H1 (cell line): ENCODE measurements around the gene KIF26B. TPM values are rescaled to one million over a fixed set of nuclear protein-coding genes. Genes with fewer than 3 reads are reported as not detected.

Source experiments
- CTCF ChIA-PET: fragments of 300-600 bp; sonication (Branson Sonifier 250); formaldehyde crosslinking; loops from one replicate; lab custom pipeline; 2021; ENCODE audit not compliant: partially characterized antibody; lab: Charles Lee
- POLR2A ChIA-PET: fragments of 300-600 bp; sonication (Branson Sonifier 250); formaldehyde crosslinking; loops from one replicate; lab custom pipeline; 2021; ENCODE audit warnings: inconsistent platforms; ENCODE audit not compliant: partially characterized antibody; lab: Charles Lee
- DNase-seq, 2 experiments: peaks; one replicate each; pipeline versions ENCODE4 v3.0.0 to v3.0.0-alpha.2; 2010 to 2022; ENCODE audit warnings: low spot score in 2 of 2, low read depth in 1 of 2, mixed read lengths in 1 of 2
- FAIRE-seq: peaks from 2 replicates; lab custom pipeline; 2011; peaks lifted over from hg19 to GRCh38; lab: Jason Lieb, UNC
- H2AFZ ChIP-seq: 2 replicates; pipeline ENCODE4 v1.8.1; 2012; ENCODE audit warnings: low read length, inconsistent platforms
- H2AK5ac ChIP-seq: 2 replicates; pipeline ENCODE4 v1.6.1; 2013; ENCODE audit warnings: low read depth, low read length
- H2BK120ac ChIP-seq: replicated peaks from 2 replicates; pipeline ENCODE3; 2013; ENCODE audit warnings: low read depth, low read length, inconsistent platforms
- H2BK12ac ChIP-seq: 2 replicates; pipeline ENCODE4 v1.6.1; 2013; ENCODE audit warnings: low read depth, low read length
- H2BK15ac ChIP-seq: 2 replicates; pipeline ENCODE4 v1.6.1; 2013; ENCODE audit warnings: low read length
- H2BK20ac ChIP-seq: 2 replicates; pipeline ENCODE4 v1.6.1; 2013; ENCODE audit warnings: low read length
- H2BK5ac ChIP-seq: 2 replicates; pipeline ENCODE4 v1.6.1; 2013; ENCODE audit warnings: low read depth, low read length
- H3K14ac ChIP-seq: 2 replicates; pipeline ENCODE4 v1.6.1; 2013; ENCODE audit warnings: inconsistent platforms; ENCODE audit not compliant: insufficient read length
- H3K18ac ChIP-seq: 2 replicates; pipeline ENCODE4 v1.6.1; 2013; ENCODE audit warnings: low read length; ENCODE audit errors: extremely low read depth
- H3K23ac ChIP-seq: 2 replicates; pipeline ENCODE4 v1.6.1; 2013; ENCODE audit warnings: inconsistent platforms; ENCODE audit not compliant: insufficient read length
- H3K23me2 ChIP-seq: 2 replicates; pipeline ENCODE4 v1.6.1; 2013; ENCODE audit warnings: low read depth, low read length
- H3K27ac ChIP-seq: 2 replicates; pipeline ENCODE4 v1.6.1; 2011; ENCODE audit warnings: low read depth, low read length, inconsistent platforms
- H3K27me3 ChIP-seq, 4 experiments: replicated peaks in 1 of 4; 1 replicate in 1 of 4; 2 replicates in 3 of 4; pipeline versions ENCODE4 v1.6.1 to v1.8.1; 2011 to 2013; ENCODE audit warnings: low read length in 3 of 4, mild to moderate bottlenecking in 3 of 4, inconsistent platforms in 2 of 4, mixed read lengths in 2 of 4, moderate library complexity in 1 of 4; ENCODE audit not compliant: control insufficient read depth in 3 of 4, insufficient read depth in 3 of 4; ENCODE audit errors: extremely low read depth in 1 of 4
- H3K36me3 ChIP-seq, 4 experiments: 2 replicates each; pipeline versions ENCODE4 v1.6.1 to v1.8.1; 2011 to 2013; ENCODE audit warnings: mild to moderate bottlenecking in 4 of 4, low read length in 3 of 4, moderate library complexity in 2 of 4, control low read depth in 1 of 4, inconsistent platforms in 1 of 4; ENCODE audit not compliant: insufficient read depth in 4 of 4, control insufficient read depth in 2 of 4
- H3K4ac ChIP-seq: replicated peaks from 2 replicates; pipeline ENCODE3; 2013; ENCODE audit warnings: low read length, low read depth, mixed read lengths, inconsistent platforms; ENCODE audit not compliant: insufficient read length
- H3K4me1 ChIP-seq, 4 experiments: replicated peaks in 1 of 4; 1 replicate in 1 of 4; 2 replicates in 3 of 4; pipeline versions ENCODE4 v1.6.1 to v1.8.1; 2011 to 2013; ENCODE audit warnings: low read length in 3 of 4, inconsistent platforms in 2 of 4, mixed read lengths in 1 of 4; ENCODE audit not compliant: insufficient read depth in 4 of 4, control insufficient read depth in 3 of 4
- H3K4me2 ChIP-seq, 2 experiments: 2 replicates each; pipeline versions ENCODE4 v1.6.1 to v1.8.1; 2011 to 2013; ENCODE audit warnings: low read depth in 2 of 2, low read length in 2 of 2, control low read depth in 1 of 2, inconsistent platforms in 1 of 2, mild to moderate bottlenecking in 1 of 2; ENCODE audit not compliant: insufficient read depth in 1 of 2
- H3K4me3 ChIP-seq, 4 experiments: fragments of 200-600, 300-600 bp in 1 of 4; sonication (generic), shearing (Covaris generic), sonication (Bioruptor Twin) in 1 of 4; 2 replicates each; pipeline versions ENCODE4 v1.5.1 to v1.8.1; 2011 to 2016; ENCODE audit warnings: low read length in 4 of 4, low read depth in 3 of 4, control low read depth in 2 of 4, inconsistent platforms in 2 of 4, mild to moderate bottlenecking in 2 of 4, mixed read lengths in 1 of 4, moderate library complexity in 1 of 4; ENCODE audit not compliant: insufficient read depth in 2 of 4; ENCODE audit errors: extremely low read depth in 1 of 4
- H3K56ac ChIP-seq: replicated peaks from 2 replicates; pipeline ENCODE3; 2013; ENCODE audit warnings: low read depth, mild to moderate bottlenecking, mixed read lengths, low read length, inconsistent platforms; ENCODE audit not compliant: insufficient read length
- H3K79me1 ChIP-seq: 2 replicates; pipeline ENCODE4 v1.6.1; 2013; ENCODE audit warnings: low read depth, low read length, control low read depth
- H3K79me2 ChIP-seq, 2 experiments: 2 replicates each; pipeline versions ENCODE4 v1.6.1 to v1.8.1; 2012 to 2013; ENCODE audit warnings: low read length in 2 of 2, mild to moderate bottlenecking in 2 of 2, inconsistent platforms in 1 of 2; ENCODE audit not compliant: insufficient read depth in 2 of 2, control insufficient read depth in 1 of 2
- H3K9ac ChIP-seq, 4 experiments: replicated peaks in 1 of 4; 1 replicate in 1 of 4; 2 replicates in 3 of 4; pipeline versions ENCODE4 v1.6.1 to v1.8.1; 2011 to 2013; ENCODE audit warnings: low read depth in 3 of 4, low read length in 3 of 4, control low read depth in 2 of 4, mild to moderate bottlenecking in 2 of 4, moderate library complexity in 2 of 4, inconsistent platforms in 1 of 4; ENCODE audit errors: extremely low read depth in 1 of 4
- H3K9me3 ChIP-seq, 2 experiments: 2 replicates each; pipeline versions ENCODE4 v1.6.1 to v1.8.1; 2012 to 2013; ENCODE audit warnings: mild to moderate bottlenecking in 2 of 2, moderate library complexity in 2 of 2, control low read depth in 1 of 2, inconsistent platforms in 1 of 2, low read depth in 1 of 2, low read length in 1 of 2, mixed read lengths in 1 of 2; ENCODE audit not compliant: insufficient read depth in 2 of 2
- H4K20me1 ChIP-seq, 2 experiments: replicated peaks in 1 of 2; 2 replicates each; pipeline versions ENCODE3 to v1.8.1; 2011 to 2013; ENCODE audit warnings: inconsistent platforms in 2 of 2, low read length in 2 of 2, mild to moderate bottlenecking in 1 of 2; ENCODE audit not compliant: insufficient read depth in 2 of 2, control insufficient read depth in 1 of 2
- H4K5ac ChIP-seq: 2 replicates; pipeline ENCODE4 v1.6.1; 2013; ENCODE audit warnings: low read length, low read depth, mixed read lengths, inconsistent platforms; ENCODE audit not compliant: insufficient read length
- H4K8ac ChIP-seq: 2 replicates; pipeline ENCODE4 v1.8.0; 2013; ENCODE audit warnings: mild to moderate bottlenecking, moderate library complexity, low read length, inconsistent platforms; ENCODE audit not compliant: insufficient read depth; ENCODE audit errors: extremely low read depth
- H4K91ac ChIP-seq: replicated peaks from 2 replicates; pipeline ENCODE3; 2013; ENCODE audit warnings: low read length, mixed read lengths, inconsistent platforms; ENCODE audit not compliant: insufficient read length
- E2F6 ChIP-seq: IDR thresholded peaks from 2 replicates; pipeline ENCODE4 v1.6.1; 2012; ENCODE audit warnings: inconsistent platforms
- TEAD4 ChIP-seq: IDR thresholded peaks from 2 replicates; pipeline ENCODE4 v1.6.1; 2012; ENCODE audit warnings: low read depth, low read length, inconsistent platforms, mixed read lengths
- WGBS, 2 experiments: shearing (Covaris generic) in 1 of 2; methylation state at CpG; one replicate each; pipeline versions ENCODE4 v1.1.6 to v1.1.7; 2013 to 2015; ENCODE audit warnings: low lambda C conversion rate in 2 of 2, mixed read lengths in 2 of 2, inconsistent platforms in 1 of 2, low coverage in 1 of 2, missing lambda C conversion rate in 1 of 2; ENCODE audit not compliant: insufficient replicate concordance in 2 of 2, insufficient coverage in 1 of 2, insufficient read length in 1 of 2; ENCODE audit errors: extremely low coverage in 1 of 2, missing lambda C conversion rate in 1 of 2; 5-methylcytosine and 5-hydroxymethylcytosine counted together
- polyA plus RNA-seq, 7 experiments: library from polyadenylated mRNA; depleted of rRNA in 3 of 7; stranded (reverse) in 5 of 7; unstranded in 2 of 7; fragments of >200 nt in 5 of 7; fragments of 200-250 nt in 2 of 7; gene quantifications; 1 replicate in 5 of 7; 2 replicates in 1 of 7; 4 replicates in 1 of 7; pipeline versions ENCODE4 v1.2.1 to v1.2.3, GENCODE V29; 2011 to 2013; ENCODE audit warnings: missing spikeins in 2 of 7, mixed read lengths in 2 of 7
- total RNA-seq: library from RNA; stranded (reverse); fragmentation: NEBNext Ultra II Directional; extraction: Animal tissue kit (Norgen Biotek cat#: 25700); gene quantifications from 2 replicates; pipeline ENCODE4 v1.2.1, GENCODE V29; 2021

KIF26B gene
- total and polyA plus RNA-seq, 2 of the 8 experiments (the other 6 are each of a cell fraction or from before 2014, with no cell fraction given): 0.06 to 0.28 TPM

DNA sequence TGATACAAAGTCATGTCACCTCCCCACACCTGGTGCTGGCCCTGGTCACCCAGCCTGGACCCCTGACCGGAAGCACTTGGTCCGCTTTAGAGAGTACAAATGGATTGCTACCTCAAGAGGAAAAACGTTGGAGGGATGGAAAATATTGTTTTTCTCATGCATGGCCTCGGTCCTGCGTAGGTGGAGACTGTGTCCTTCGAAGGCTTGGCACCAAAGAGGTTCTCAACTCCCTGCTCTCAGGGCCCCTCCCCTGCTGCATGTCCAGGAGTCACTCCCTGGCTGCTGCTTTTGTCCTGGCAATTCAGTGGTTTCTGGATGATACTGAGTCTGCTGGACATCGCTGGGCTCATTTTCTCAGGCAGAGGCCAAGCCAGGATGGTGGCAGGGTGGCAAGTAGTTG is 529.8 kb downstream of the KIF26B start:
- POLR2A ChIA-PET: no interaction called here
- DNase-seq: no peak
- TF ChIP-seq E2F6 (no peak), TEAD4 (no peak)

More for the DNA sequence above, 529.8 kb downstream of the KIF26B start:
- Histone ChIP-seq H2BK12ac (no peak overlapping the region), H2BK20ac (no peak overlapping the region), H2BK15ac (no peak overlapping the region), H3K4me3 (no peak overlapping the region), H4K20me1 (no peaks in the 10 kb centered on the region), H2BK120ac (no peak overlapping the region), H3K4me2 (no peak overlapping the region), H3K27me3 (peaks cover 0 to 23% (median 11%) of the 10 kb centered on the region in 4 experiments; a peak in 6 of 7 replicates), H3K9me3 (no peaks in the 10 kb centered on the region), H3K9ac (no peak overlapping the region), H4K5ac (no peak overlapping the region), H3K79me2 (no peaks in the 10 kb centered on the region), H3K36me3 (no peaks in the 10 kb centered on the region), H2AK5ac (no peak overlapping the region), H3K4ac (no peak overlapping the region), H3K23me2 (peaks cover 2% of the 10 kb centered on the region; the same call in 1 of the 2 replicates), H3K23ac (no peak overlapping the region), H3K56ac (no peak overlapping the region), H3K79me1 (no peaks in the 10 kb centered on the region), H3K4me1 (no peaks in the 10 kb centered on the region; a peak in 1 of 7 replicates), H3K14ac (no peak overlapping the region), H4K91ac (no peak overlapping the region), H2AFZ (no peak overlapping the region), H2BK5ac (no peak overlapping the region), H3K18ac (no peak overlapping the region), H3K27ac (no peak overlapping the region), H4K8ac (no peak overlapping the region)
- FAIRE-seq: no peak
- WGBS, 2 experiments: 88% methylated on average over 7 of the region's 7 CpGs; no CpG with 5 or more reads in 1 of the 2 experiments
- CTCF ChIA-PET: interaction anchor here (0.9 to 1.6 kb wide), 5 partner anchors 40 to 531 kb away, joined by 3 to 4 read pairs (median 3); no protein-coding TSS in a partner anchor
